ENCODE data around the gene ASB16.
A peak's percentile ranks its signal among the peaks of the same experiment; 100 is the strongest.

Gene ASB16

DNA sequence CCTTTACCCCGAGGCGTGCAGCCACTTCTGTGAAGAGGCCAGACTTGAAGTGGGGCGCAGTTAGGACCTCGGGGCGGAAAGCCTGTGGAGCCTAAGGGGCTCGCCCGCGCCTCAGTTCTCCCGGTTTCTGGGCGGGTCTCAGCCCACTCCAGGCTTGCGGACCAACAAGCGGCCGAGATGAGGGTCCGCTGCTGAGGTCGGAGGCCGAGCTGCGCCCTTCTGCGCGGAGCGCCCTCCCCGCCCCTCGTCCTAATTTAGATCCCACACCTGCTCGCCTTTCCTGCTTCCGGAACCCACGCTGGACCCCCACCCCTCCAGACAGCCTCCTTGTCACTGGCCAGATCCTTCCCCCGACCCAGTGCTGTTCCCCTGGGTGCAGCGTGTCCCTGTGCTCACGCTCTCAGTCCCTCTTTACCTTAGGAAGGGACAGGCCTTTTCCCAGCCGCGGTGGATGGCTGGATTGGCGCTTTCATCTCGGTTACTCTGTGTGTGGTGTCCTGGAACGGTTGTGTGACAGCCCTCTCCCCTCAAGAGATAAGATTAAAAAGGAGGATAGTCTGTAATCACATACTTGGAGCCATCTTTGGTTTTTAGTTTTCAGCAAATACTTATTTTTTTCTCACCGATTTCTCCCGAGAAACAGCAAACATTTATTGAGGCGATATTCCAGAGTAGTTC is 30.1 kb downstream of the ASB16 start:
- no peaks in the 10 kb centered on the region for H3K9me3 ChIP-seq (replicated peaks in 1 of 2; ENCODE audit: control insufficient read depth in 2 of 2, insufficient read depth in 1 of 2, low read depth in 1 of 2, low read length in 2 of 2)
- H3K79me1 ChIP-seq (ENCODE audit: low read depth, low read length): peaks cover 18% of the 10 kb centered on the region
- peak overlapping the region; percentile 88 for H3K9ac ChIP-seq (ENCODE audit: low read depth, low read length, poor library complexity)
- no peak overlapping the region for H2BK12ac ChIP-seq (ENCODE audit: low read length)
- H2BK120ac ChIP-seq (ENCODE audit: low read depth, low read length): no peak overlapping the region
- peak overlapping the region; percentile 84 to 86 for H3K4me3 ChIP-seq (ENCODE audit: low read length in 2 of 2)
- no peak overlapping the region for H2AK5ac ChIP-seq (ENCODE audit: low read depth, low read length)
- DNase-seq (ENCODE audit: low spot score): no peak
- peak overlapping the region; percentile 92 for H3K27ac ChIP-seq (replicated peaks; ENCODE audit: low read length)
- no peak overlapping the region for H3K14ac ChIP-seq (ENCODE audit: low read length)
- peak overlapping the region; percentile 97 for H3K18ac ChIP-seq (ENCODE audit: low read length)
- H2BK5ac ChIP-seq (ENCODE audit: low read length): peak overlapping the region; percentile 33
- no peaks in the 10 kb centered on the region for H3K27me3 ChIP-seq (ENCODE audit: control insufficient read depth in 3 of 3, insufficient read depth in 3 of 3, low read depth in 1 of 3, low read length in 3 of 3)
- no peak overlapping the region for H2BK15ac ChIP-seq (ENCODE audit: low read length)
- H3K4me2 ChIP-seq (ENCODE audit: insufficient read depth, low read length, poor library complexity, severe bottlenecking): peak overlapping the region; percentile 81
- H2AFZ ChIP-seq (ENCODE audit: low read length): peak overlapping the region; percentile 96
- H3K36me3 ChIP-seq (replicated peaks in 1 of 2; ENCODE audit: control insufficient read depth in 2 of 2, insufficient read depth in 2 of 2, low read length in 2 of 2): peaks cover 14 to 23% of the 10 kb centered on the region in 2 donors
- H4K91ac ChIP-seq (ENCODE audit: low read depth, low read length, poor library complexity): no peak overlapping the region
- peak overlapping the region; percentile 8 for H3K23ac ChIP-seq (ENCODE audit: low read depth, low read length, poor library complexity)
- H4K8ac ChIP-seq (ENCODE audit: low read depth, low read length): no peak overlapping the region
- H3K4ac ChIP-seq (ENCODE audit: low read length): peak overlapping the region; percentile 19
- H3K4me1 ChIP-seq (ENCODE audit: control insufficient read depth in 2 of 2, insufficient read depth in 1 of 2, low read depth in 1 of 2, low read length in 2 of 2): peaks cover 11 to 13% of the 10 kb centered on the region in 2 donors
- no CpG with 5 or more reads among the region's 36 CpGs for WGBS, 2 donors (ENCODE audit: extremely low coverage in 2 of 2, insufficient read length in 2 of 2, insufficient replicate concordance in 1 of 2)

DNA sequence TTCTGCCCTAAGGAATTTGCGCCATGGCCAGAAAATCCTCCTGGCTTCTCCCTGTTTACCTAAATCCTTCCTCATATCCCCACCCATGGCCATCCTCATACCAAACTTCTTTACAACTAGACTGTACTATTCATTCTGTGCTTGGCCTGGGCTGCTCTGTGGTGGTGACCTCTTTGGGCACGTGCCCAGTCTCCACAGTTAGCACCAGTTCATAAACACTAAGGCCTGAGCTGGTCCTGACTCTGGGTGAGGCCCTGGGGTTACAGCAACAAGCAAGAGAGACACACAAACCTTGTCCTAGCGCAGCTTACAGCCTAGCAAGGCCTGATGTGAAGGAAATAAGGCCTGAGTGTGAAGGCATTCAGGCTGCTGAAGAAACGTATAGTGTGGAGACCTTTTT is 32.3 kb downstream of the ASB16 start:
- peak overlapping the region; percentile 36 for H2AFZ ChIP-seq (ENCODE audit: low read length)
- no peak overlapping the region for H3K9ac ChIP-seq (ENCODE audit: low read depth, low read length, poor library complexity)
- no peak overlapping the region for H3K23ac ChIP-seq (ENCODE audit: low read depth, low read length, poor library complexity)
- H3K14ac ChIP-seq (ENCODE audit: low read length): no peak overlapping the region
- no peak overlapping the region for H2AK5ac ChIP-seq (ENCODE audit: low read depth, low read length)
- H2BK12ac ChIP-seq (ENCODE audit: low read length): no peak overlapping the region
- peaks cover 11 to 12% of the 10 kb centered on the region in 2 donors for H3K4me1 ChIP-seq (ENCODE audit: control insufficient read depth in 2 of 2, insufficient read depth in 1 of 2, low read depth in 1 of 2, low read length in 2 of 2)
- H2BK5ac ChIP-seq (ENCODE audit: low read length): no peak overlapping the region
- H3K27me3 ChIP-seq (ENCODE audit: control insufficient read depth in 3 of 3, insufficient read depth in 3 of 3, low read depth in 1 of 3, low read length in 3 of 3): no peaks in the 10 kb centered on the region
- no peak overlapping the region for H4K8ac ChIP-seq (ENCODE audit: low read depth, low read length)
- H4K91ac ChIP-seq (ENCODE audit: low read depth, low read length, poor library complexity): no peak overlapping the region
- H3K4me2 ChIP-seq (ENCODE audit: insufficient read depth, low read length, poor library complexity, severe bottlenecking): no peak overlapping the region
- H3K27ac ChIP-seq (replicated peaks; ENCODE audit: low read length): no peak overlapping the region
- H2BK15ac ChIP-seq (ENCODE audit: low read length): no peak overlapping the region
- no peak overlapping the region for H3K4ac ChIP-seq (ENCODE audit: low read length)
- peaks cover 10% of the 10 kb centered on the region for H3K79me1 ChIP-seq (ENCODE audit: low read depth, low read length)
- WGBS, 2 donors (ENCODE audit: extremely low coverage in 2 of 2, insufficient read length in 2 of 2, insufficient replicate concordance in 1 of 2): no CpG with 5 or more reads among the region's 4 CpGs
- H2BK120ac ChIP-seq (ENCODE audit: low read depth, low read length): no peak overlapping the region
- H3K18ac ChIP-seq (ENCODE audit: low read length): no peak overlapping the region
- no peak overlapping the region for H3K4me3 ChIP-seq (ENCODE audit: low read length in 2 of 2)
- H3K36me3 ChIP-seq (replicated peaks in 1 of 2; ENCODE audit: control insufficient read depth in 2 of 2, insufficient read depth in 2 of 2, low read length in 2 of 2): peaks cover 8 to 19% of the 10 kb centered on the region in 2 donors
- H3K9me3 ChIP-seq (replicated peaks in 1 of 2; ENCODE audit: control insufficient read depth in 2 of 2, insufficient read depth in 1 of 2, low read depth in 1 of 2, low read length in 2 of 2): no peaks in the 10 kb centered on the region
- no peak for DNase-seq (ENCODE audit: low spot score)

DNA sequence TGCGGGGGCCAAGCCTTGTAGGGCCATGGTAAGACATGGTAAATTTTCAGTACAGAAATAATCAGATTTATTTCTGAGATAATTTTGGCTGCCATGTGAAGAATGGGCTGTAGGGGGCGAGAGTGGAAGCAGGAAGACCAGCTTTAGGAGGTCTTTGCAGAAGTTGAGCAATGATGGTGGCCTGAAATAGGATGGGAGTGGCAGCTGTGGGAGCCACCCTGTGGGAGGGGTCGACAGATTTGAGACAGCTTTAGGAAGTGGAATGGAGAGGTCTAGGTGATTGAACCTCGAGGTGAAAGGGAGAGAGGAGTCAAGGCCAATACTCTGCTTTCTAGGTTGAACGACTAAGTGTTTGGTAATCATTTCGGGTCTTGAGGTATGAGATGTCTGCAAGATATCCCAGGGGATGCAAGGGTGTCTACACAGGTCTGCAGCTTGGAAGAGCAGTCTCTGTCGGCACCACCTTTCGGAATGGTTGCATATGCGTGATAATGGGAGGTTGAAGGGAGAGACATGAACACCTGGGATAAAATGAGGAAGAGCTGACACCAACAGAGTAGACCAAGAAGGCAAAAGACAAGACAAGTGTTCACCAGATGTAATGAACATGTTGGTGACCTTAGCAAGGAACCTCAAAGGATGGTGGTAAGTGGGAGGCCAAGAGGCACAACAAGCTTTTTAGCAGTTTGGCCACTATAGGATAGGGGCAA is 33.4 kb downstream of the ASB16 start:
- no peak overlapping the region for H3K4ac ChIP-seq (ENCODE audit: low read length)
- no CpG with 5 or more reads among the region's 9 CpGs for WGBS, 2 donors (ENCODE audit: extremely low coverage in 2 of 2, insufficient read length in 2 of 2, insufficient replicate concordance in 1 of 2)
- no peak overlapping the region for H3K27ac ChIP-seq (replicated peaks; ENCODE audit: low read length)
- H3K18ac ChIP-seq (ENCODE audit: low read length): no peak overlapping the region
- DNase-seq (ENCODE audit: low spot score): peak; percentile 39
- no peak overlapping the region for H3K14ac ChIP-seq (ENCODE audit: low read length)
- H2AK5ac ChIP-seq (ENCODE audit: low read depth, low read length): no peak overlapping the region
- no peak overlapping the region for H2AFZ ChIP-seq (ENCODE audit: low read length)
- H4K8ac ChIP-seq (ENCODE audit: low read depth, low read length): no peak overlapping the region
- no peak overlapping the region for H3K4me3 ChIP-seq (ENCODE audit: low read length in 2 of 2)
- H4K91ac ChIP-seq (ENCODE audit: low read depth, low read length, poor library complexity): no peak overlapping the region
- no peak overlapping the region for H3K23ac ChIP-seq (ENCODE audit: low read depth, low read length, poor library complexity)
- no peaks in the 10 kb centered on the region for H3K27me3 ChIP-seq (ENCODE audit: control insufficient read depth in 3 of 3, insufficient read depth in 3 of 3, low read depth in 1 of 3, low read length in 3 of 3)
- H3K9me3 ChIP-seq (replicated peaks in 1 of 2; ENCODE audit: control insufficient read depth in 2 of 2, insufficient read depth in 1 of 2, low read depth in 1 of 2, low read length in 2 of 2): peaks cover 0 to 1% of the 10 kb centered on the region in 2 donors
- H3K79me1 ChIP-seq (ENCODE audit: low read depth, low read length): peaks cover 2% of the 10 kb centered on the region
- H3K36me3 ChIP-seq (replicated peaks in 1 of 2; ENCODE audit: control insufficient read depth in 2 of 2, insufficient read depth in 2 of 2, low read length in 2 of 2): peaks cover 13 to 26% of the 10 kb centered on the region in 2 donors
- no peak overlapping the region for H2BK5ac ChIP-seq (ENCODE audit: low read length)
- H3K4me1 ChIP-seq (ENCODE audit: control insufficient read depth in 2 of 2, insufficient read depth in 1 of 2, low read depth in 1 of 2, low read length in 2 of 2): peaks cover 2 to 4% of the 10 kb centered on the region in 2 donors
- no peak overlapping the region for H3K9ac ChIP-seq (ENCODE audit: low read depth, low read length, poor library complexity)
- no peak overlapping the region for H2BK120ac ChIP-seq (ENCODE audit: low read depth, low read length)
- no peak overlapping the region for H3K4me2 ChIP-seq (ENCODE audit: insufficient read depth, low read length, poor library complexity, severe bottlenecking)
- H2BK12ac ChIP-seq (ENCODE audit: low read length): no peak overlapping the region
- no peak overlapping the region for H2BK15ac ChIP-seq (ENCODE audit: low read length)

DNA sequence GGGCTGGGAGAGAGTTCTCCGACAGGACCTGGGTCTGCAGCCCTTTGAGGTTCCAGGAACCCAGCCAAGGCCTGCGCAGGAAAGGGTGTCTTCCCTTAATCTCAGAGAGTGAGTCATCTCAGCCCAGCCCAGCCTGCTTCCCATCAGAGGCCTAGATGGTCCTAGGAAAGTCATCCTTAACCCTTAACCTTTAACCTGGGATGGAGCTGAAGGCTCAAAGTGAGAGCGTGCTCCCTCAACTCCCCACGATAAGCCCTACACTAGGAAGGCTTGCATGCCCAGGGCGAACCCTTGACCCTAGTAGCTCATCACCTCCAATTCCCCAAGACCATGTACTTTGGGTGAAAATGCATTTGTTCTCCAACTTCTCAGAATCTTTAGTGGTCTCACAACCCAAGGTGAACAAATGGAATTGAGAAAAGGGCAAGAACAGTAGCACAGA is 34.0 kb downstream of the ASB16 start:
- no peak overlapping the region for H3K4me2 ChIP-seq (ENCODE audit: insufficient read depth, low read length, poor library complexity, severe bottlenecking)
- H3K4me1 ChIP-seq (ENCODE audit: control insufficient read depth in 2 of 2, insufficient read depth in 1 of 2, low read depth in 1 of 2, low read length in 2 of 2): peaks cover 2 to 4% of the 10 kb centered on the region in 2 donors
- no CpG with 5 or more reads among the region's 5 CpGs for WGBS, 2 donors (ENCODE audit: extremely low coverage in 2 of 2, insufficient read length in 2 of 2, insufficient replicate concordance in 1 of 2)
- H3K27me3 ChIP-seq (ENCODE audit: control insufficient read depth in 3 of 3, insufficient read depth in 3 of 3, low read depth in 1 of 3, low read length in 3 of 3): no peaks in the 10 kb centered on the region
- H4K91ac ChIP-seq (ENCODE audit: low read depth, low read length, poor library complexity): no peak overlapping the region
- H3K9ac ChIP-seq (ENCODE audit: low read depth, low read length, poor library complexity): no peak overlapping the region
- peaks cover 0 to 1% of the 10 kb centered on the region in 2 donors for H3K9me3 ChIP-seq (replicated peaks in 1 of 2; ENCODE audit: control insufficient read depth in 2 of 2, insufficient read depth in 1 of 2, low read depth in 1 of 2, low read length in 2 of 2)
- no peak overlapping the region for H3K27ac ChIP-seq (replicated peaks; ENCODE audit: low read length)
- H3K4me3 ChIP-seq (ENCODE audit: low read length in 2 of 2): no peak overlapping the region
- H4K8ac ChIP-seq (ENCODE audit: low read depth, low read length): no peak overlapping the region
- no peak overlapping the region for H3K23ac ChIP-seq (ENCODE audit: low read depth, low read length, poor library complexity)
- no peak overlapping the region for H2AK5ac ChIP-seq (ENCODE audit: low read depth, low read length)
- H2BK12ac ChIP-seq (ENCODE audit: low read length): no peak overlapping the region
- no peak overlapping the region for H3K4ac ChIP-seq (ENCODE audit: low read length)
- no peak overlapping the region for H3K14ac ChIP-seq (ENCODE audit: low read length)
- H2BK120ac ChIP-seq (ENCODE audit: low read depth, low read length): no peak overlapping the region
- H3K18ac ChIP-seq (ENCODE audit: low read length): no peak overlapping the region
- DNase-seq (ENCODE audit: low spot score): no peak
- no peak overlapping the region for H2BK5ac ChIP-seq (ENCODE audit: low read length)
- peaks cover 2% of the 10 kb centered on the region for H3K79me1 ChIP-seq (ENCODE audit: low read depth, low read length)
- H3K36me3 ChIP-seq (replicated peaks in 1 of 2; ENCODE audit: control insufficient read depth in 2 of 2, insufficient read depth in 2 of 2, low read length in 2 of 2): peaks cover 19 to 32% of the 10 kb centered on the region in 2 donors
- no peak overlapping the region for H2AFZ ChIP-seq (ENCODE audit: low read length)
- no peak overlapping the region for H2BK15ac ChIP-seq (ENCODE audit: low read length)

All from neuronal stem cell (in vitro differentiated cells).